HG03469 (cell line): ENCODE results near the gene AFMID.

Source experiments
- ATAC-seq: cut with Tn5 transposase; IDR thresholded peaks from one replicate; pipeline ENCODE4 v1.9.1; 2021; ENCODE audit warnings: mild to moderate bottlenecking, moderate library complexity, moderate number of reproducible peaks; ENCODE audit not compliant: unreplicated experiment

AFMID gene

GRCh38 chr17:78236362-78237127 is 49.4 kb downstream of the AFMID start:
- ATAC-seq = no peak

GRCh38 chr17:78237401-78238012 is 50.3 kb downstream of the AFMID start:
- no peak for ATAC-seq

GRCh38 chr17:78238823-78239488 is 51.8 kb downstream of the AFMID start:
- no peak for ATAC-seq

- ATAC-seq = no peak
These were observed 52.3 kb downstream of the AFMID start for GRCh38 chr17:78239489-78239931.

GRCh38 chr17:78240012-78240655 is 53.0 kb downstream of the AFMID start:
- no peak for ATAC-seq

GRCh38 chr17:78240839-78241238 is 53.7 kb downstream of the AFMID start:
- ATAC-seq = no peak

GRCh38 chr17:78241277-78242023 is 54.3 kb downstream of the AFMID start:
- no peak for ATAC-seq

- no peak for ATAC-seq
These were observed 55.0 kb downstream of the AFMID start for GRCh38 chr17:78242024-78242742.

GRCh38 chr17:78247304-78247703 is 60.1 kb downstream of the AFMID start:
- ATAC-seq = no peak

GRCh38 chr17:78248051-78248914 is 61.1 kb downstream of the AFMID start:
- ATAC-seq = no peak

GRCh38 chr17:78249074-78249817 is 62.1 kb downstream of the AFMID start:
- ATAC-seq = no peak

GRCh38 chr17:78249818-78250806 is 63.0 kb downstream of the AFMID start:
- no peak for ATAC-seq

GRCh38 chr17:78250891-78251772 is 64.0 kb downstream of the AFMID start:
- ATAC-seq = no peak

GRCh38 chr17:78251773-78252103 is 64.6 kb downstream of the AFMID start:
- no peak for ATAC-seq

GRCh38 chr17:78252111-78252634 is 65.0 kb downstream of the AFMID start:
- ATAC-seq = no peak
